ENCODE results near the gene SLC35F5.

DNA sequence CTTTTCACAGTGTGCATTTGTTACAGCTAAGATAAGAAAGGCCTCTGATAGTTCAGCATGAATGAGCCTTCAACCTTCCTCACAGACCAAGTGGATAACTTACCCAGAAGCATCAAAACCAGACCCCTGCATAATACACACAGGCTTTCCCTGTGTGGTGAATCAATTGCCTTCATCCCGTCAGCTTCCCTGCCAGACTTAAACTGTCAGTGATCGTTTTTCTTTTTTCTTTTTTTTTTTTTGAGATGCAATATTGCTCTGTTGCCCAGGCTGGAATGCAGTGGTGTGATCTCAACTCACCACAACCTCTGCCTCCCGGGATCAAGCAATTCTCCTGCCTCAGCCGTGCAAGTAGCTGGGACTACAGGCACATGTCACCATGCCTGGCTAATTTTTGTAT lies 20.5 kb upstream of the SLC35F5 start:
- no peak for TF ChIP-seq NFIC (IDR thresholded peaks at IDR 0.05)
- TF ChIP-seq FOXM1 (IDR thresholded peaks at IDR 0.05; ENCODE audit: borderline replicate concordance, low read depth) = no peak
- TF ChIP-seq EP300 (IDR thresholded peaks at IDR 0.05; ENCODE audit: borderline replicate concordance) = no peak
- no peak for TF ChIP-seq CEBPB (IDR thresholded peaks at IDR 0.05)
- TF ChIP-seq, protein P1, sequence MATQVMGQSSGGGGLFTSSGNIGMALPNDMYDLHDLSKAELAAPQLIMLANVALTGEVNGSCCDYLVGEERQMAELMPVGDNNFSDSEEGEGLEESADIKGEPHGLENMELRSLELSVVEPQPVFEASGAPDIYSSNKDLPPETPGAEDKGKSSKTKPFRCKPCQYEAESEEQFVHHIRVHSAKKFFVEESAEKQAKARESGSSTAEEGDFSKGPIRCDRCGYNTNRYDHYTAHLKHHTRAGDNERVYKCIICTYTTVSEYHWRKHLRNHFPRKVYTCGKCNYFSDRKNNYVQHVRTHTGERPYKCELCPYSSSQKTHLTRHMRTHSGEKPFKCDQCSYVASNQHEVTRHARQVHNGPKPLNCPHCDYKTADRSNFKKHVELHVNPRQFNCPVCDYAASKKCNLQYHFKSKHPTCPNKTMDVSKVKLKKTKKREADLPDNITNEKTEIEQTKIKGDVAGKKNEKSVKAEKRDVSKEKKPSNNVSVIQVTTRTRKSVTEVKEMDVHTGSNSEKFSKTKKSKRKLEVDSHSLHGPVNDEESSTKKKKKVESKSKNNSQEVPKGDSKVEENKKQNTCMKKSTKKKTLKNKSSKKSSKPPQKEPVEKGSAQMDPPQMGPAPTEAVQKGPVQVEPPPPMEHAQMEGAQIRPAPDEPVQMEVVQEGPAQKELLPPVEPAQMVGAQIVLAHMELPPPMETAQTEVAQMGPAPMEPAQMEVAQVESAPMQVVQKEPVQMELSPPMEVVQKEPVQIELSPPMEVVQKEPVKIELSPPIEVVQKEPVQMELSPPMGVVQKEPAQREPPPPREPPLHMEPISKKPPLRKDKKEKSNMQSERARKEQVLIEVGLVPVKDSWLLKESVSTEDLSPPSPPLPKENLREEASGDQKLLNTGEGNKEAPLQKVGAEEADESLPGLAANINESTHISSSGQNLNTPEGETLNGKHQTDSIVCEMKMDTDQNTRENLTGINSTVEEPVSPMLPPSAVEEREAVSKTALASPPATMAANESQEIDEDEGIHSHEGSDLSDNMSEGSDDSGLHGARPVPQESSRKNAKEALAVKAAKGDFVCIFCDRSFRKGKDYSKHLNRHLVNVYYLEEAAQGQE (IDR thresholded peaks at IDR 0.05; ENCODE audit: low read depth) = no peak
- TF ChIP-seq CREB1 (IDR thresholded peaks at IDR 0.05; ENCODE audit: low read depth) = no peak
- TF ChIP-seq YY1 (IDR thresholded peaks at IDR 0.05; ENCODE audit: low read depth) = no peak
- TF ChIP-seq EGR1 (IDR thresholded peaks at IDR 0.05) = no peak

Measured in Ishikawa (cell line).